RCC 7860 (cell line): ENCODE results near the gene TRAF3IP1.

Experiments
- DNase-seq: peaks from one replicate; pipeline ENCODE4 v3.0.0-alpha.2; 2015; ENCODE audit warnings: low spot score
- FAIRE-seq: peaks from 2 replicates; lab custom pipeline; 2012; peaks lifted over from hg19 to GRCh38; lab: Jason Lieb, UNC

TRAF3IP1 gene

GRCh38 chr2:238422940-238423339, 102.6 kb downstream of the TRAF3IP1 start:
- DNase-seq, result no peak
- no peak for FAIRE-seq

- FAIRE-seq (no peak), DNase-seq (no peak)
Measured at GRCh38 chr2:238423561-238424312, 103.4 kb downstream of the TRAF3IP1 start.

GRCh38 chr2:238424313-238424700, 104.0 kb downstream of the TRAF3IP1 start:
- no peak for FAIRE-seq

GRCh38 chr2:238425505-238425978, 105.2 kb downstream of the TRAF3IP1 start:
- DNase-seq (no peak), FAIRE-seq (no peak)

More at GRCh38 chr2:238424313-238424700, 104.0 kb downstream of the TRAF3IP1 start:
- no peak for DNase-seq

GRCh38 chr2:238425979-238426567, 105.8 kb downstream of the TRAF3IP1 start:
- FAIRE-seq (no peak), DNase-seq (peak; percentile 82)

- FAIRE-seq (no peak), DNase-seq (peak; percentile 76)
Measured at GRCh38 chr2:238426568-238427434, 106.5 kb downstream of the TRAF3IP1 start, which contains the start of gene ASB1. ASB1 (plus strand) TSS chr2:238426927; CDS start chr2:238427071, 144 bp downstream.

- FAIRE-seq (no peak), DNase-seq (no peak)
Measured at GRCh38 chr2:238427435-238428162, 107.3 kb downstream of the TRAF3IP1 start.

GRCh38 chr2:238428866-238429265, 108.5 kb downstream of the TRAF3IP1 start:
- FAIRE-seq (peak; percentile 81), DNase-seq (peak; percentile 64)

- no peak for DNase-seq
- no peak for FAIRE-seq
Measured at GRCh38 chr2:238430781-238431180, 110.5 kb downstream of the TRAF3IP1 start.

- FAIRE-seq (no peak), DNase-seq (no peak)
Measured at GRCh38 chr2:238431456-238431855, 111.1 kb downstream of the TRAF3IP1 start.

- no peak for DNase-seq
Measured at GRCh38 chr2:238433300-238433915, 113.1 kb downstream of the TRAF3IP1 start.

GRCh38 chr2:238433941-238434845, 113.9 kb downstream of the TRAF3IP1 start:
- DNase-seq (no peak), FAIRE-seq (no peak)

More at GRCh38 chr2:238433300-238433915, 113.1 kb downstream of the TRAF3IP1 start:
- no peak for FAIRE-seq

GRCh38 chr2:238434846-238435751, 114.8 kb downstream of the TRAF3IP1 start:
- FAIRE-seq (no peak), DNase-seq (no peak)

- no peak for FAIRE-seq
- DNase-seq, result no peak
Measured at GRCh38 chr2:238435752-238436096, 115.4 kb downstream of the TRAF3IP1 start.

GRCh38 chr2:238438856-238439849, 118.8 kb downstream of the TRAF3IP1 start:
- peak; percentile 98 for DNase-seq
- peak; percentile 93 for FAIRE-seq

- DNase-seq (no peak), FAIRE-seq (no peak)
Measured at GRCh38 chr2:238439917-238440316, 119.6 kb downstream of the TRAF3IP1 start.

- FAIRE-seq, result no peak
Measured at GRCh38 chr2:238440331-238440730, 120.0 kb downstream of the TRAF3IP1 start.

More at GRCh38 chr2:238440331-238440730, 120.0 kb downstream of the TRAF3IP1 start:
- no peak for DNase-seq
